ENCODE results near the gene ACTR3. TPM values are rescaled to one million over a fixed set of nuclear protein-coding genes. Genes with fewer than 3 reads are reported as not detected.

The ACTR3 gene
- total RNA-seq, 1 experiment from 2014 or later: 169 TPM

DNA sequence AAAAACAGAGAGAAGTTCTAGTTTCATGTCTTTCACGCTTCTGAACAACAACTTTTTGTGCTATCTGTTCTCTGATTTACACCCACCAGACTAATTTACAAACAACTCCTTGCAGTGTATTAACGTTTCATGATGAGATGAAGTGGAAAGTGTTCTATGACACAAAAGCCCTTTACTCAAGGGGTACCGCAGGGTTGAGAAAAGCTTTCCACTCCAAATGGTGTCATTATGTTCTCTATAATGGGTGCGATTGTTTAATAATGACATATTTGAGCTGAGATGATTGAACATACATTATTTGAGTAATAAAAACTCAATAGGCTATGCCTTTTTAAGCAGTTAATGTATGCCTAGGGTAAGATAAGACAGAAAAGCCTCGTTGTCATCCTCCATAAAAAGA lies 76.3 kb downstream of the ACTR3 start:
- Mint-ChIP-seq H3K9me3 (no peaks in the 10 kb centered on the region), H3K36me3 (no peaks in the 10 kb centered on the region), H3K27ac (no peak overlapping the region), H3K4me1 (no peaks in the 10 kb centered on the region), H3K27me3 (ENCODE audit: low read depth) (no peaks in the 10 kb centered on the region; the same call in 1 of the 2 replicates), H3K4me3 (no peak overlapping the region)
- TF ChIP-seq NR3C1 (CRISPR knock-in tag; conservative IDR thresholded peaks at IDR 0.05; ENCODE audit: low read depth) (no peak), CBFB (CRISPR knock-in tag; IDR thresholded peaks at IDR 0.05; ENCODE audit: low read depth) (no peak), ZNF671 (CRISPR knock-in tag; IDR thresholded peaks at IDR 0.05) (no peak), FOXK1 (CRISPR knock-in tag; IDR thresholded peaks at IDR 0.05) (no peak), HMGA2 (CRISPR knock-in tag; IDR thresholded peaks at IDR 0.05) (no peak)
- TF ChIP-seq, protein P1, sequence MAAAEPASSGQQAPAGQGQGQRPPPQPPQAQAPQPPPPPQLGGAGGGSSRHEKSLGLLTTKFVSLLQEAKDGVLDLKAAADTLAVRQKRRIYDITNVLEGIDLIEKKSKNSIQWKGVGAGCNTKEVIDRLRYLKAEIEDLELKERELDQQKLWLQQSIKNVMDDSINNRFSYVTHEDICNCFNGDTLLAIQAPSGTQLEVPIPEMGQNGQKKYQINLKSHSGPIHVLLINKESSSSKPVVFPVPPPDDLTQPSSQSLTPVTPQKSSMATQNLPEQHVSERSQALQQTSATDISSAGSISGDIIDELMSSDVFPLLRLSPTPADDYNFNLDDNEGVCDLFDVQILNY (CRISPR knock-in tag; IDR thresholded peaks at IDR 0.05): no peak
- TF ChIP-seq, protein P2, sequence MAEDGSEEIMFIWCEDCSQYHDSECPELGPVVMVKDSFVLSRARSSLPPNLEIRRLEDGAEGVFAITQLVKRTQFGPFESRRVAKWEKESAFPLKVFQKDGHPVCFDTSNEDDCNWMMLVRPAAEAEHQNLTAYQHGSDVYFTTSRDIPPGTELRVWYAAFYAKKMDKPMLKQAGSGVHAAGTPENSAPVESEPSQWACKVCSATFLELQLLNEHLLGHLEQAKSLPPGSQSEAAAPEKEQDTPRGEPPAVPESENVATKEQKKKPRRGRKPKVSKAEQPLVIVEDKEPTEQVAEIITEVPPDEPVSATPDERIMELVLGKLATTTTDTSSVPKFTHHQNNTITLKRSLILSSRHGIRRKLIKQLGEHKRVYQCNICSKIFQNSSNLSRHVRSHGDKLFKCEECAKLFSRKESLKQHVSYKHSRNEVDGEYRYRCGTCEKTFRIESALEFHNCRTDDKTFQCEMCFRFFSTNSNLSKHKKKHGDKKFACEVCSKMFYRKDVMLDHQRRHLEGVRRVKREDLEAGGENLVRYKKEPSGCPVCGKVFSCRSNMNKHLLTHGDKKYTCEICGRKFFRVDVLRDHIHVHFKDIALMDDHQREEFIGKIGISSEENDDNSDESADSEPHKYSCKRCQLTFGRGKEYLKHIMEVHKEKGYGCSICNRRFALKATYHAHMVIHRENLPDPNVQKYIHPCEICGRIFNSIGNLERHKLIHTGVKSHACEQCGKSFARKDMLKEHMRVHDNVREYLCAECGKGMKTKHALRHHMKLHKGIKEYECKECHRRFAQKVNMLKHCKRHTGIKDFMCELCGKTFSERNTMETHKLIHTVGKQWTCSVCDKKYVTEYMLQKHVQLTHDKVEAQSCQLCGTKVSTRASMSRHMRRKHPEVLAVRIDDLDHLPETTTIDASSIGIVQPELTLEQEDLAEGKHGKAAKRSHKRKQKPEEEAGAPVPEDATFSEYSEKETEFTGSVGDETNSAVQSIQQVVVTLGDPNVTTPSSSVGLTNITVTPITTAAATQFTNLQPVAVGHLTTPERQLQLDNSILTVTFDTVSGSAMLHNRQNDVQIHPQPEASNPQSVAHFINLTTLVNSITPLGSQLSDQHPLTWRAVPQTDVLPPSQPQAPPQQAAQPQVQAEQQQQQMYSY (CRISPR knock-in tag; IDR thresholded peaks at IDR 0.05): no peak
- TF ChIP-seq, protein P3, sequence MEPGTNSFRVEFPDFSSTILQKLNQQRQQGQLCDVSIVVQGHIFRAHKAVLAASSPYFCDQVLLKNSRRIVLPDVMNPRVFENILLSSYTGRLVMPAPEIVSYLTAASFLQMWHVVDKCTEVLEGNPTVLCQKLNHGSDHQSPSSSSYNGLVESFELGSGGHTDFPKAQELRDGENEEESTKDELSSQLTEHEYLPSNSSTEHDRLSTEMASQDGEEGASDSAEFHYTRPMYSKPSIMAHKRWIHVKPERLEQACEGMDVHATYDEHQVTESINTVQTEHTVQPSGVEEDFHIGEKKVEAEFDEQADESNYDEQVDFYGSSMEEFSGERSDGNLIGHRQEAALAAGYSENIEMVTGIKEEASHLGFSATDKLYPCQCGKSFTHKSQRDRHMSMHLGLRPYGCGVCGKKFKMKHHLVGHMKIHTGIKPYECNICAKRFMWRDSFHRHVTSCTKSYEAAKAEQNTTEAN (CRISPR knock-in tag; IDR thresholded peaks at IDR 0.05): no peak
- no peak for ATAC-seq
- ChIA-PET CTCF (interaction anchor here (1.1 to 2.1 kb wide), 7 partner anchors 10 to 585 kb away, joined by 3 to 9 read pairs (median 4); no protein-coding TSS in a partner anchor), POLR2A (no interaction called here)
- DNase-seq (ENCODE audit: low spot score): no peak

DNA sequence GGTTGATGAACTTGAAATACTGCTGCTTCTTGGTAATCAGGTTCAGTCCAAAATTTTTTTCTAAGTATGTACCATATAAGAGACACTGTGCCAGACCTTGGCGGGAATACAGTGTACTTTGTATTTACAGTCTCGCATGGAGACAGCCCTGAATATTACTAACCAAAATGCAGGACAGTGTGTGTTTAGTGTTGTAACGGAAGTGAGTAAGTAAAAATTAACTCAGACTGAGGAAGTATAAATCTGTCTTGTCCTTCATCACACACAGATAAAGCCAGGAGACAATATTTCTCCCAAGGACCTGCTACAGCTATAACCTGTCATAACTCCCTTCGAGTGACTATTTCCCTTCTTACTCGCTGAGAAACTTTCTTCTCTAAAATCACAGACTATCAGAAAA lies 76.9 kb downstream of the ACTR3 start:
- Mint-ChIP-seq H3K9me3 (no peaks in the 10 kb centered on the region), H3K27ac (no peak overlapping the region), H3K36me3 (no peaks in the 10 kb centered on the region), H3K4me3 (no peak overlapping the region), H3K27me3 (ENCODE audit: low read depth) (no peaks in the 10 kb centered on the region; the same call in 1 of the 2 replicates), H3K4me1 (no peaks in the 10 kb centered on the region)
- TF ChIP-seq KAT7 (CRISPR knock-in tag; IDR thresholded peaks at IDR 0.05; ENCODE audit: borderline replicate concordance): no peak
- CTCF ChIA-PET: interaction anchor here (2.1 kb wide), 1 partner anchor 584 kb away, joined by 9 read pairs; no protein-coding TSS in a partner anchor
- DNase-seq (ENCODE audit: low spot score): no peak
- POLR2A ChIA-PET: no interaction called here
- no peak for ATAC-seq

DNA sequence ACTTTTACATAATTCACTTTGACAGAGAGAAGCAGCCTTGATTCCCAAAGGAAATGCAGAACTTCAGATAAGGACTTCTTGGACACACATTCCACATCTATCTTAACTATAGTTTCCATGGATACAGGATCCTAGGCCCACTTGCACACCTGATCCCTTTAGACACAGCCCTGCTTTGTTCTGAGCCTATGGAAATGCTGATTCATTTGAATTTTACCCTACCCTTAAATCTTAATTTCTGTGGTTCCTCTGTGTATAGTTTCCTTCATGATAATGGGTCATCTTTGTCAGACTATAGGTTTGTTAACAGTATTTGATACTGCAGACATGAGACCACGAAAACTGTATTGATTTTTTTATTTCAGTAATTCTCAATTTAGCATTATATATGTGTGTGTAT lies 77.4 kb downstream of the ACTR3 start:
- H3K27me3 Mint-ChIP-seq (ENCODE audit: low read depth): no peaks in the 10 kb centered on the region; the same call in 1 of the 2 replicates
- H3K9me3 Mint-ChIP-seq: no peaks in the 10 kb centered on the region
- H3K4me1 Mint-ChIP-seq: no peaks in the 10 kb centered on the region
- no peak overlapping the region for H3K4me3 Mint-ChIP-seq
- no peaks in the 10 kb centered on the region for H3K36me3 Mint-ChIP-seq
- no peak for ATAC-seq
- ChIA-PET POLR2A (no interaction called here), CTCF (no interaction called here)
- TF ChIP-seq ZNF121 (CRISPR knock-in tag; IDR thresholded peaks at IDR 0.05) (no peak), EMX1 (CRISPR knock-in tag; IDR thresholded peaks at IDR 0.05) (no peak), FOXK1 (CRISPR knock-in tag; IDR thresholded peaks at IDR 0.05) (no peak), ESRRA (CRISPR knock-in tag; IDR thresholded peaks at IDR 0.05; ENCODE audit: borderline replicate concordance) (no peak), TCF7 (CRISPR knock-in tag; IDR thresholded peaks at IDR 0.05; ENCODE audit: low read depth) (no peak), ZNF138 (CRISPR knock-in tag; conservative IDR thresholded peaks at IDR 0.05) (no peak), FOXJ3 (CRISPR knock-in tag; IDR thresholded peaks at IDR 0.05; ENCODE audit: borderline replicate concordance) (no peak), CREM (CRISPR knock-in tag; IDR thresholded peaks at IDR 0.05) (no peak), NR1H2 (CRISPR knock-in tag; IDR thresholded peaks at IDR 0.05) (no peak), JAZF1 (CRISPR knock-in tag; IDR thresholded peaks at IDR 0.05) (no peak)
- TF ChIP-seq, protein P4, sequence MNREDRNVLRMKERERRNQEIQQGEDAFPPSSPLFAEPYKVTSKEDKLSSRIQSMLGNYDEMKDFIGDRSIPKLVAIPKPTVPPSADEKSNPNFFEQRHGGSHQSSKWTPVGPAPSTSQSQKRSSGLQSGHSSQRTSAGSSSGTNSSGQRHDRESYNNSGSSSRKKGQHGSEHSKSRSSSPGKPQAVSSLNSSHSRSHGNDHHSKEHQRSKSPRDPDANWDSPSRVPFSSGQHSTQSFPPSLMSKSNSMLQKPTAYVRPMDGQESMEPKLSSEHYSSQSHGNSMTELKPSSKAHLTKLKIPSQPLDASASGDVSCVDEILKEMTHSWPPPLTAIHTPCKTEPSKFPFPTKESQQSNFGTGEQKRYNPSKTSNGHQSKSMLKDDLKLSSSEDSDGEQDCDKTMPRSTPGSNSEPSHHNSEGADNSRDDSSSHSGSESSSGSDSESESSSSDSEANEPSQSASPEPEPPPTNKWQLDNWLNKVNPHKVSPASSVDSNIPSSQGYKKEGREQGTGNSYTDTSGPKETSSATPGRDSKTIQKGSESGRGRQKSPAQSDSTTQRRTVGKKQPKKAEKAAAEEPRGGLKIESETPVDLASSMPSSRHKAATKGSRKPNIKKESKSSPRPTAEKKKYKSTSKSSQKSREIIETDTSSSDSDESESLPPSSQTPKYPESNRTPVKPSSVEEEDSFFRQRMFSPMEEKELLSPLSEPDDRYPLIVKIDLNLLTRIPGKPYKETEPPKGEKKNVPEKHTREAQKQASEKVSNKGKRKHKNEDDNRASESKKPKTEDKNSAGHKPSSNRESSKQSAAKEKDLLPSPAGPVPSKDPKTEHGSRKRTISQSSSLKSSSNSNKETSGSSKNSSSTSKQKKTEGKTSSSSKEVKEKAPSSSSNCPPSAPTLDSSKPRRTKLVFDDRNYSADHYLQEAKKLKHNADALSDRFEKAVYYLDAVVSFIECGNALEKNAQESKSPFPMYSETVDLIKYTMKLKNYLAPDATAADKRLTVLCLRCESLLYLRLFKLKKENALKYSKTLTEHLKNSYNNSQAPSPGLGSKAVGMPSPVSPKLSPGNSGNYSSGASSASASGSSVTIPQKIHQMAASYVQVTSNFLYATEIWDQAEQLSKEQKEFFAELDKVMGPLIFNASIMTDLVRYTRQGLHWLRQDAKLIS (CRISPR knock-in tag; IDR thresholded peaks at IDR 0.05; ENCODE audit: borderline replicate concordance): no peak
- DNase-seq (ENCODE audit: low spot score): no peak
- H3K27ac Mint-ChIP-seq: no peak overlapping the region

Data from WTC11 (cell line).